Right atrium auricular region (tissue), 2 donors: ENCODE results near the gene ECT2L. TPM values are rescaled to one million over a fixed set of nuclear protein-coding genes. Genes with fewer than 3 reads are reported as not detected.
"Not testable (repeated sequence)": the region's sequence is repeated elsewhere in the genome, so short reads cannot be mapped to it uniquely, and the experiment has no call there.

Experiments
- DNase-seq: peaks from one replicate; pipeline ENCODE4 v3.0.0-alpha.2; 2019; ENCODE audit warnings: low spot score
- H3K27ac ChIP-seq, 2 donors: fragments of 200-600 bp; sonication (generic); 1 replicate in 1 of 2; 2 replicates in 1 of 2; pipeline ENCODE4 v1.5.1; 2016 to 2019
- H3K27me3 ChIP-seq, 2 donors: fragments of 200-600 bp; sonication (generic); one replicate each; pipeline versions ENCODE4 v1.5.1 to v1.6.0; 2017 to 2019
- H3K36me3 ChIP-seq: fragments of 200-600 bp; sonication (generic); one replicate; pipeline ENCODE4 v1.5.1; 2016
- H3K4me1 ChIP-seq, 2 donors: fragments of 200-600 bp; sonication (generic); one replicate each; pipeline versions ENCODE4 v1.5.1 to v1.6.0; 2017 to 2019
- H3K4me3 ChIP-seq, 2 donors: fragments of 200-600 bp; sonication (generic); 1 replicate in 1 of 2; 2 replicates in 1 of 2; pipeline ENCODE4 v1.5.1; 2017 to 2019; ENCODE audit warnings: mild to moderate bottlenecking in 1 of 2, moderate library complexity in 1 of 2
- H3K9me3 ChIP-seq, 2 donors: fragments of 200-600 bp; sonication (generic); one replicate each; pipeline ENCODE4 v1.5.1; 2019
- total RNA-seq, 2 donors: library from RNA; depleted of rRNA; stranded (reverse); fragments of >200 nt; gene quantifications; one replicate each; pipeline ENCODE4 v1.1.0, GENCODE V29; 2016
- TF ChIP-seq, protein P1 (sequence below), 2 donors: fragments of 200-600 bp; sonication (generic); IDR thresholded peaks; one replicate each; pipeline ENCODE4 v1.5.1; 2019; ENCODE audit warnings: antibody characterized with exemption in 2 of 2

ECT2L gene
- total RNA-seq, 2 donors from 2014 or later, result 1.1 to 3.5 TPM

DNA sequence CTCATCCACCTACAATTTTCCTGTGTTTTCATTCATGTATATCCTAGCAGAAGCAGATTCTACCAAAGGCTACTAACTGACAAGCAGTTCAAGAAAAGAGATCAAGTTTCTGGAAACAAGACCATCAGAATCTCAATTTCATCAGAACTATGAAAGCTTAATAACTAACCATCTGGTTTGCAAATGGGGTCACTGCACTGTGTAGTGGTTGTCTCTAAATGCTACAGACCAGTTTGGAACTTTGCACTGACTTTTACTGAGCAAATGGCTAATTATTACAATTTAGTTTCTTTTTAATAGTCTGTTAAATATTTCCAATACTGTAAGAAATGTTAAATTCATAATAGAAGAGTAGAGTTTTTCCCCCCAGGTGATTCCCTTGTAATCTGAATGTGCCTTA, 127.7 kb downstream of the ECT2L start:
- H3K36me3 ChIP-seq, result peaks cover 32% of the 10 kb centered on the region

DNA sequence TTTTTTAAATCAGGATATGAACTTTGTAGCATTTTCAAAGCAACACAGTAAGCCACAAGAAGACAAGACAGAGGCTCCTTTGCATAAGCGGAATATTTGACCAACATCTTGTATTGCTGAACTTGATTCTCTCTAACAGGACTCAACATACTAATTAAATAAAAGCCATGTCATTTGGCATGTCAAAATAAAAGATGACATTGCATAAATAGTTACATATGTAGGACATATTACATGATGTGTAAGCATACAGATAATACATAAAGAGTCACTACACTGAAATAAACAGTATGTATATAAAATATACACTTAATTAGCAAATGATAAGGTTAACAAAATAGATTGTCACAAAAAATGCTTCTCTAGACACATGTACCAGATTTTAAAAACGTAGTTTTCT, 129.9 kb downstream of the ECT2L start:
- Histone ChIP-seq H3K4me1 (no peaks in the 10 kb centered on the region), H3K36me3 (peaks cover 23% of the 10 kb centered on the region), H3K27me3 (no peaks in the 10 kb centered on the region), H3K9me3 (no peaks in the 10 kb centered on the region), H3K27ac (no peak overlapping the region), H3K4me3 (no peak overlapping the region)
- TF ChIP-seq, protein P1, sequence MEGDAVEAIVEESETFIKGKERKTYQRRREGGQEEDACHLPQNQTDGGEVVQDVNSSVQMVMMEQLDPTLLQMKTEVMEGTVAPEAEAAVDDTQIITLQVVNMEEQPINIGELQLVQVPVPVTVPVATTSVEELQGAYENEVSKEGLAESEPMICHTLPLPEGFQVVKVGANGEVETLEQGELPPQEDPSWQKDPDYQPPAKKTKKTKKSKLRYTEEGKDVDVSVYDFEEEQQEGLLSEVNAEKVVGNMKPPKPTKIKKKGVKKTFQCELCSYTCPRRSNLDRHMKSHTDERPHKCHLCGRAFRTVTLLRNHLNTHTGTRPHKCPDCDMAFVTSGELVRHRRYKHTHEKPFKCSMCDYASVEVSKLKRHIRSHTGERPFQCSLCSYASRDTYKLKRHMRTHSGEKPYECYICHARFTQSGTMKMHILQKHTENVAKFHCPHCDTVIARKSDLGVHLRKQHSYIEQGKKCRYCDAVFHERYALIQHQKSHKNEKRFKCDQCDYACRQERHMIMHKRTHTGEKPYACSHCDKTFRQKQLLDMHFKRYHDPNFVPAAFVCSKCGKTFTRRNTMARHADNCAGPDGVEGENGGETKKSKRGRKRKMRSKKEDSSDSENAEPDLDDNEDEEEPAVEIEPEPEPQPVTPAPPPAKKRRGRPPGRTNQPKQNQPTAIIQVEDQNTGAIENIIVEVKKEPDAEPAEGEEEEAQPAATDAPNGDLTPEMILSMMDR (IDR thresholded peaks at IDR 0.05), result no peak
- DNase-seq, result no peak

More for the DNA sequence above, 127.7 kb downstream of the ECT2L start:
- DNase-seq, result no peak
- Histone ChIP-seq H3K27ac (no peak overlapping the region), H3K27me3 (no peaks in the 10 kb centered on the region), H3K4me1 (no peaks in the 10 kb centered on the region), H3K4me3 (no peak overlapping the region), H3K9me3 (no peaks in the 10 kb centered on the region)
- TF ChIP-seq, protein P1 (IDR thresholded peaks at IDR 0.05), result no peak

DNA sequence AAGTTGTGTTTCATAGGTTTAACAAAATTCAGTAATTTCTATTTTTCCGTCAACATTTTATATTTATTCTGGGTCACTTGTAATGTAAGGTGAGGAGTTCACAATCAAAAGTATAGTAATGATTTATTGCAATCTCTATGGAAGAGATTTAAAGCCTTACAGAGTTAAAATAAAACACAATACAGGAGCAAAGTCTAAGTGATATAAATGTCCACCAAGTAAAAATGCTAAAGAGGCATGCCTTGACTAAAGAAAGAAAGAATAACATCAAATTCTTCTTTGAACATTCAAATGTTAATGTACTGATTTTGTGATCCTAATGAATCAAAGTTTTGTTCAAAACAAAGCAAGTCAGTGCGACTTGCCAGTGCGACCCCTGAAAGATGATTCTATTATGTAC, 130.7 kb downstream of the ECT2L start:
- Histone ChIP-seq H3K27ac (no peak overlapping the region), H3K36me3 (peaks cover 22% of the 10 kb centered on the region), H3K4me3 (no peak overlapping the region), H3K27me3 (no peaks in the 10 kb centered on the region), H3K9me3 (no peaks in the 10 kb centered on the region), H3K4me1 (no peaks in the 10 kb centered on the region)
- no peak for DNase-seq
- TF ChIP-seq, protein P1 (IDR thresholded peaks at IDR 0.05), result no peak

DNA sequence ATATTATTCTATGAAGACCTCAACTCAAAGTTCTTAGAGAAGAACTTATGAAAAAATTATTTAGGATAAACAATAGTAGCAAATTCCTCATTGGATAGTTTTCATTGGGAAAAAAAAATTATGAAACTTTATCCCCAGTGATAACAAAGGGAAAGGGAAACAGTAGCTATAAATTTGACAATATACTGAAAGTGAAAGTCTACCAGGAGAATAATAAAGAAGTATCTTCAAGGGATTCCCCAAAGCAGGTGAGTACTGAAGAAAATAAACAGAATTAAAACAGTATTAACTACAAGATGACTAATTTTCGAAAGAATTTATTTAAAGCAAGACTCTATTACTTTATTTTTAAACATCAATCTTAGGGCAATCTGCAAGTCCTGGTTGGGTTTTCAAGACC, 135.8 kb downstream of the ECT2L start:
- H3K27me3 ChIP-seq, result no peaks in the 10 kb centered on the region
- no peak for DNase-seq
- TF ChIP-seq, protein P1 (IDR thresholded peaks at IDR 0.05), result no peak
- no peaks in the 10 kb centered on the region for H3K9me3 ChIP-seq
- peaks cover 19% of the 10 kb centered on the region for H3K36me3 ChIP-seq
- no peak overlapping the region for H3K4me3 ChIP-seq
- H3K4me1 ChIP-seq, result no peaks in the 10 kb centered on the region
- H3K27ac ChIP-seq, result no peak overlapping the region

DNA sequence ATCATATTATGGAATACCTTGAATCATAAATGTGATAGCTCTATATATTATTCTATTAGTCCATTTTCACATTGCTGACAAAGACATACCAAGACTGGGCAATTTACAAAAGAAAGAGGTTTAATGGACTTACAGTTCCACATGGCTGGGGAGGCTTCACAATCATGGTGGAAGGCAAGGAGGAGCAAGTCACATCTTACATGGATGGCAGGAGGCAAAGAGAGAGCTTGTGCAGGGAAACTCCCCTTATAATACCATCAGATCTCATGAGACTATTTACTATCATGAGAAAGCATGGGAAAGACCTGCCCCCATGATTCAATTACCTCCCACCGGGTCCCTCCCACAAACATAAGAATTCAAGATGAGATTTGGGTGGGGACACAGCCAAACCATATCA, 141.0 kb downstream of the ECT2L start:
- not testable (repeated sequence) for H3K9me3 ChIP-seq, H3K4me1 ChIP-seq, H3K27ac ChIP-seq, DNase-seq, H3K4me3 ChIP-seq, H3K27me3 ChIP-seq
- peaks cover 23% of the 10 kb centered on the region for H3K36me3 ChIP-seq

- no peaks in the 10 kb centered on the region for H3K27me3 ChIP-seq
- H3K27ac ChIP-seq, result no peak overlapping the region
- TF ChIP-seq, protein P1 (IDR thresholded peaks at IDR 0.05), result no peak
- H3K4me1 ChIP-seq, result peaks cover 0 to 9% of the 10 kb centered on the region in 2 donors
- no peak for DNase-seq
- H3K9me3 ChIP-seq, result no peaks in the 10 kb centered on the region
- H3K36me3 ChIP-seq, result peaks cover 25% of the 10 kb centered on the region
- no peak overlapping the region for H3K4me3 ChIP-seq
Observed at GRCh38 chr6:138943089-138943625, 147.3 kb downstream of the ECT2L start.
